Measurements from ENCODE around the gene DNAJC16. TPM values are rescaled to one million over a fixed set of nuclear protein-coding genes. Genes with fewer than 3 reads are reported as not detected.

DNAJC16 gene
- total and polyA plus RNA-seq, 9 of the 15 experiments (the other 6 are each of a cell fraction or from before 2014, with no cell fraction given): 6.9 to 16.8 (median 12.8) TPM

DNA sequence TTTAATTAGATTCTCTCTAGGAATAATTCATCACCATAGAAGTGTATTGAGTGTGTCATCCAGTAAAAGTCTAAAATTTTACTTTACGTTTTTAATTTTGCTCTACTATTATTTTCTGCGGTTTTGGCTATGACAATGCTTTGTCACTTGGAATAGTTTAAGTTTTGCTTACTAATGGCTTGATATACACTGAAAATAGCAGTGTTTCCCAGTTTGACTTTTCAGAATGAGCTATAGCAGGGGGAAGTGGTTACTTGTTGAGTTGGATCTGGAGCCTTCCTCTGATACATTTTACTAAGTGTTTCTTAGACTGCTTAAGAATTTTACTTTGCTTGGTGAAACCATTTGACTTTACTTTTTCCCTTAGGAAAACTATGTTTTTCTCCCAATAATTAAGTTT, 5.0 kb downstream of the DNAJC16 start:
- no peak overlapping the region for H3K9ac ChIP-seq (ENCODE audit: insufficient read depth in 1 of 2, low read depth in 2 of 2, low read length in 2 of 2)
- ATAC-seq (no peak), FAIRE-seq (no peak), DNase-seq (ENCODE audit: extremely low read depth in 1 of 4, low spot score in 3 of 4) (no peak)
- H3K4me2 ChIP-seq (ENCODE audit: insufficient read depth, low read length): no peak overlapping the region
- no peaks in the 10 kb centered on the region for H3K9me1 ChIP-seq (ENCODE audit: control insufficient read depth, insufficient read depth, low read length)
- H3K4me3 ChIP-seq: no peak overlapping the region
- CTCF ChIA-PET (ENCODE audit: low intra/inter-chr PET ratio): no interaction called here
- intact Hi-C loops (cut with micrococcal nuclease): no loop called here
- 76% methylated on average over 2 of the region's 2 CpGs for WGBS (ENCODE audit: insufficient coverage, low coverage, missing lambda C conversion rate)
- BruUV-seq (replicated peaks): no TSS peak
- no peaks in the 10 kb centered on the region for H4K20me1 ChIP-seq (replicated peaks; ENCODE audit: control insufficient read depth, insufficient read depth, low read length)
- no peak overlapping the region for H2AFZ ChIP-seq (ENCODE audit: low read depth, low read length)
- H3K36me3 ChIP-seq (ENCODE audit: control insufficient read depth, insufficient read depth, low read length): peaks cover 59% of the 10 kb centered on the region
- peaks cover 38% of the 10 kb centered on the region for H3K79me2 ChIP-seq (ENCODE audit: control insufficient read depth, insufficient read depth, low read length)
- no peak overlapping the region; the same call in 2 of the 3 replicates for H3K27ac ChIP-seq (ENCODE audit: extremely low read depth, low read depth, low read length)
- no peaks in the 10 kb centered on the region for H3K27me3 ChIP-seq (ENCODE audit: control insufficient read depth in 2 of 2, insufficient read depth in 2 of 2, low read length in 2 of 2)
- peaks cover 0 to 7% of the 10 kb centered on the region in 2 experiments; a peak in 2 of 5 replicates for H3K4me1 ChIP-seq (replicated peaks in 1 of 2; ENCODE audit: control insufficient read depth in 2 of 2, insufficient read depth in 2 of 2, low read length in 2 of 2)
- POLR2A ChIA-PET: interaction anchor here (0.6 kb wide), 1 partner anchor 12 kb away, joined by 3 read pairs; no protein-coding TSS in a partner anchor
- no peaks in the 10 kb centered on the region for H3K9me3 ChIP-seq (replicated peaks; ENCODE audit: control insufficient read depth, insufficient read depth, low read depth, low read length)
- in situ Hi-C loops (cut with MboI): no loop called here
- TF ChIP-seq, protein P1, sequence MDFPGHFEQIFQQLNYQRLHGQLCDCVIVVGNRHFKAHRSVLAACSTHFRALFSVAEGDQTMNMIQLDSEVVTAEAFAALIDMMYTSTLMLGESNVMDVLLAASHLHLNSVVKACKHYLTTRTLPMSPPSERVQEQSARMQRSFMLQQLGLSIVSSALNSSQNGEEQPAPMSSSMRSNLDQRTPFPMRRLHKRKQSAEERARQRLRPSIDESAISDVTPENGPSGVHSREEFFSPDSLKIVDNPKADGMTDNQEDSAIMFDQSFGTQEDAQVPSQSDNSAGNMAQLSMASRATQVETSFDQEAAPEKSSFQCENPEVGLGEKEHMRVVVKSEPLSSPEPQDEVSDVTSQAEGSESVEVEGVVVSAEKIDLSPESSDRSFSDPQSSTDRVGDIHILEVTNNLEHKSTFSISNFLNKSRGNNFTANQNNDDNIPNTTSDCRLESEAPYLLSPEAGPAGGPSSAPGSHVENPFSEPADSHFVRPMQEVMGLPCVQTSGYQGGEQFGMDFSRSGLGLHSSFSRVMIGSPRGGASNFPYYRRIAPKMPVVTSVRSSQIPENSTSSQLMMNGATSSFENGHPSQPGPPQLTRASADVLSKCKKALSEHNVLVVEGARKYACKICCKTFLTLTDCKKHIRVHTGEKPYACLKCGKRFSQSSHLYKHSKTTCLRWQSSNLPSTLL (IDR thresholded peaks at IDR 0.05): no peak
- TF ChIP-seq IRF1 (CRISPR knock-in tag; IDR thresholded peaks at IDR 0.05; ENCODE audit: borderline replicate concordance) (no peak), ZC3H11A (IDR thresholded peaks at IDR 0.05; ENCODE audit: low read depth, low read length) (no peak), ZNF583 (CRISPR knock-in tag; IDR thresholded peaks at IDR 0.05) (no peak), NR1H2 (CRISPR knock-in tag; IDR thresholded peaks at IDR 0.05) (no peak), ESRRA (IDR thresholded peaks at IDR 0.05; ENCODE audit: borderline replicate concordance, low read depth) (no peak), MYC (IDR thresholded peaks at IDR 0.05; ENCODE audit: low read depth, low read length) (no peak), MYC (CRISPR knock-in tag; IDR thresholded peaks at IDR 0.05; ENCODE audit: borderline replicate concordance, low read depth) (no peak)

All from K562 (cell line).